H1 (cell line): ENCODE data around the gene CHST8. TPM values are rescaled to one million over a fixed set of nuclear protein-coding genes. Genes with fewer than 3 reads are reported as not detected.

Experiments used
- CTCF ChIA-PET: fragments of 300-600 bp; sonication (Branson Sonifier 250); formaldehyde crosslinking; loops from one replicate; lab custom pipeline; 2021; ENCODE audit not compliant: partially characterized antibody; lab: Charles Lee
- POLR2A ChIA-PET: fragments of 300-600 bp; sonication (Branson Sonifier 250); formaldehyde crosslinking; loops from one replicate; lab custom pipeline; 2021; ENCODE audit warnings: inconsistent platforms; ENCODE audit not compliant: partially characterized antibody; lab: Charles Lee
- DNase-seq, 2 experiments: peaks; one replicate each; pipeline versions ENCODE4 v3.0.0 to v3.0.0-alpha.2; 2010 to 2022; ENCODE audit warnings: low spot score in 2 of 2, low read depth in 1 of 2, mixed read lengths in 1 of 2
- FAIRE-seq: peaks from 2 replicates; lab custom pipeline; 2011; peaks lifted over from hg19 to GRCh38; lab: Jason Lieb, UNC
- H2AFZ ChIP-seq: 2 replicates; pipeline ENCODE4 v1.8.1; 2012; ENCODE audit warnings: low read length, inconsistent platforms
- H2AK5ac ChIP-seq: 2 replicates; pipeline ENCODE4 v1.6.1; 2013; ENCODE audit warnings: low read depth, low read length
- H2BK120ac ChIP-seq: replicated peaks from 2 replicates; pipeline ENCODE3; 2013; ENCODE audit warnings: low read depth, low read length, inconsistent platforms
- H2BK12ac ChIP-seq: 2 replicates; pipeline ENCODE4 v1.6.1; 2013; ENCODE audit warnings: low read depth, low read length
- H2BK15ac ChIP-seq: 2 replicates; pipeline ENCODE4 v1.6.1; 2013; ENCODE audit warnings: low read length
- H2BK20ac ChIP-seq: 2 replicates; pipeline ENCODE4 v1.6.1; 2013; ENCODE audit warnings: low read length
- H2BK5ac ChIP-seq: 2 replicates; pipeline ENCODE4 v1.6.1; 2013; ENCODE audit warnings: low read depth, low read length
- H3K14ac ChIP-seq: 2 replicates; pipeline ENCODE4 v1.6.1; 2013; ENCODE audit warnings: inconsistent platforms; ENCODE audit not compliant: insufficient read length
- H3K18ac ChIP-seq: 2 replicates; pipeline ENCODE4 v1.6.1; 2013; ENCODE audit warnings: low read length; ENCODE audit errors: extremely low read depth
- H3K23ac ChIP-seq: 2 replicates; pipeline ENCODE4 v1.6.1; 2013; ENCODE audit warnings: inconsistent platforms; ENCODE audit not compliant: insufficient read length
- H3K23me2 ChIP-seq: 2 replicates; pipeline ENCODE4 v1.6.1; 2013; ENCODE audit warnings: low read depth, low read length
- H3K27ac ChIP-seq: 2 replicates; pipeline ENCODE4 v1.6.1; 2011; ENCODE audit warnings: low read depth, low read length, inconsistent platforms
- H3K27me3 ChIP-seq, 4 experiments: replicated peaks in 1 of 4; 1 replicate in 1 of 4; 2 replicates in 3 of 4; pipeline versions ENCODE4 v1.6.1 to v1.8.1; 2011 to 2013; ENCODE audit warnings: low read length in 3 of 4, mild to moderate bottlenecking in 3 of 4, inconsistent platforms in 2 of 4, mixed read lengths in 2 of 4, moderate library complexity in 1 of 4; ENCODE audit not compliant: control insufficient read depth in 3 of 4, insufficient read depth in 3 of 4; ENCODE audit errors: extremely low read depth in 1 of 4
- H3K36me3 ChIP-seq, 4 experiments: 2 replicates each; pipeline versions ENCODE4 v1.6.1 to v1.8.1; 2011 to 2013; ENCODE audit warnings: mild to moderate bottlenecking in 4 of 4, low read length in 3 of 4, moderate library complexity in 2 of 4, control low read depth in 1 of 4, inconsistent platforms in 1 of 4; ENCODE audit not compliant: insufficient read depth in 4 of 4, control insufficient read depth in 2 of 4
- H3K4ac ChIP-seq: replicated peaks from 2 replicates; pipeline ENCODE3; 2013; ENCODE audit warnings: low read length, low read depth, mixed read lengths, inconsistent platforms; ENCODE audit not compliant: insufficient read length
- H3K4me1 ChIP-seq, 4 experiments: replicated peaks in 1 of 4; 1 replicate in 1 of 4; 2 replicates in 3 of 4; pipeline versions ENCODE4 v1.6.1 to v1.8.1; 2011 to 2013; ENCODE audit warnings: low read length in 3 of 4, inconsistent platforms in 2 of 4, mixed read lengths in 1 of 4; ENCODE audit not compliant: insufficient read depth in 4 of 4, control insufficient read depth in 3 of 4
- H3K4me2 ChIP-seq, 2 experiments: 2 replicates each; pipeline versions ENCODE4 v1.6.1 to v1.8.1; 2011 to 2013; ENCODE audit warnings: low read depth in 2 of 2, low read length in 2 of 2, control low read depth in 1 of 2, inconsistent platforms in 1 of 2, mild to moderate bottlenecking in 1 of 2; ENCODE audit not compliant: insufficient read depth in 1 of 2
- H3K4me3 ChIP-seq, 4 experiments: fragments of 200-600, 300-600 bp in 1 of 4; sonication (generic), shearing (Covaris generic), sonication (Bioruptor Twin) in 1 of 4; 2 replicates each; pipeline versions ENCODE4 v1.5.1 to v1.8.1; 2011 to 2016; ENCODE audit warnings: low read length in 4 of 4, low read depth in 3 of 4, control low read depth in 2 of 4, inconsistent platforms in 2 of 4, mild to moderate bottlenecking in 2 of 4, mixed read lengths in 1 of 4, moderate library complexity in 1 of 4; ENCODE audit not compliant: insufficient read depth in 2 of 4; ENCODE audit errors: extremely low read depth in 1 of 4
- H3K56ac ChIP-seq: replicated peaks from 2 replicates; pipeline ENCODE3; 2013; ENCODE audit warnings: low read depth, mild to moderate bottlenecking, mixed read lengths, low read length, inconsistent platforms; ENCODE audit not compliant: insufficient read length
- H3K79me1 ChIP-seq: 2 replicates; pipeline ENCODE4 v1.6.1; 2013; ENCODE audit warnings: low read depth, low read length, control low read depth
- H3K79me2 ChIP-seq, 2 experiments: 2 replicates each; pipeline versions ENCODE4 v1.6.1 to v1.8.1; 2012 to 2013; ENCODE audit warnings: low read length in 2 of 2, mild to moderate bottlenecking in 2 of 2, inconsistent platforms in 1 of 2; ENCODE audit not compliant: insufficient read depth in 2 of 2, control insufficient read depth in 1 of 2
- H3K9ac ChIP-seq, 4 experiments: replicated peaks in 1 of 4; 1 replicate in 1 of 4; 2 replicates in 3 of 4; pipeline versions ENCODE4 v1.6.1 to v1.8.1; 2011 to 2013; ENCODE audit warnings: low read depth in 3 of 4, low read length in 3 of 4, control low read depth in 2 of 4, mild to moderate bottlenecking in 2 of 4, moderate library complexity in 2 of 4, inconsistent platforms in 1 of 4; ENCODE audit errors: extremely low read depth in 1 of 4
- H3K9me3 ChIP-seq, 2 experiments: 2 replicates each; pipeline versions ENCODE4 v1.6.1 to v1.8.1; 2012 to 2013; ENCODE audit warnings: mild to moderate bottlenecking in 2 of 2, moderate library complexity in 2 of 2, control low read depth in 1 of 2, inconsistent platforms in 1 of 2, low read depth in 1 of 2, low read length in 1 of 2, mixed read lengths in 1 of 2; ENCODE audit not compliant: insufficient read depth in 2 of 2
- H4K20me1 ChIP-seq, 2 experiments: replicated peaks in 1 of 2; 2 replicates each; pipeline versions ENCODE3 to v1.8.1; 2011 to 2013; ENCODE audit warnings: inconsistent platforms in 2 of 2, low read length in 2 of 2, mild to moderate bottlenecking in 1 of 2; ENCODE audit not compliant: insufficient read depth in 2 of 2, control insufficient read depth in 1 of 2
- H4K5ac ChIP-seq: 2 replicates; pipeline ENCODE4 v1.6.1; 2013; ENCODE audit warnings: low read length, low read depth, mixed read lengths, inconsistent platforms; ENCODE audit not compliant: insufficient read length
- H4K8ac ChIP-seq: 2 replicates; pipeline ENCODE4 v1.8.0; 2013; ENCODE audit warnings: mild to moderate bottlenecking, moderate library complexity, low read length, inconsistent platforms; ENCODE audit not compliant: insufficient read depth; ENCODE audit errors: extremely low read depth
- H4K91ac ChIP-seq: replicated peaks from 2 replicates; pipeline ENCODE3; 2013; ENCODE audit warnings: low read length, mixed read lengths, inconsistent platforms; ENCODE audit not compliant: insufficient read length
- CEBPB ChIP-seq: IDR thresholded peaks from 2 replicates; pipeline ENCODE4 v1.6.1; 2012; ENCODE audit warnings: low read depth, low read length
- EZH2 ChIP-seq: fragments of 200-600 bp; sonication (generic); IDR thresholded peaks from 2 replicates; pipeline ENCODE4 v1.7.1; 2012; ENCODE audit warnings: low read depth, mild to moderate bottlenecking, moderate library complexity, low read length, inconsistent platforms; ENCODE audit not compliant: severe bottlenecking
- PHF8 ChIP-seq: fragments of 200-600 bp; sonication (generic); conservative IDR thresholded peaks from 2 replicates; pipeline ENCODE4 v1.7.1; 2012; ENCODE audit warnings: low read depth, mild to moderate bottlenecking, inconsistent platforms, low read length, moderate library complexity
- SIRT6 ChIP-seq: IDR thresholded peaks from one replicate; pipeline ENCODE4 v1.7.1; 2012; ENCODE audit warnings: low read length, inconsistent platforms
- WGBS, 2 experiments: shearing (Covaris generic) in 1 of 2; methylation state at CpG; one replicate each; pipeline versions ENCODE4 v1.1.6 to v1.1.7; 2013 to 2015; ENCODE audit warnings: low lambda C conversion rate in 2 of 2, mixed read lengths in 2 of 2, inconsistent platforms in 1 of 2, low coverage in 1 of 2, missing lambda C conversion rate in 1 of 2; ENCODE audit not compliant: insufficient replicate concordance in 2 of 2, insufficient coverage in 1 of 2, insufficient read length in 1 of 2; ENCODE audit errors: extremely low coverage in 1 of 2, missing lambda C conversion rate in 1 of 2; 5-methylcytosine and 5-hydroxymethylcytosine counted together
- polyA plus RNA-seq, 7 experiments: library from polyadenylated mRNA; depleted of rRNA in 3 of 7; stranded (reverse) in 5 of 7; unstranded in 2 of 7; fragments of >200 nt in 5 of 7; fragments of 200-250 nt in 2 of 7; gene quantifications; 1 replicate in 5 of 7; 2 replicates in 1 of 7; 4 replicates in 1 of 7; pipeline versions ENCODE4 v1.2.1 to v1.2.3, GENCODE V29; 2011 to 2013; ENCODE audit warnings: missing spikeins in 2 of 7, mixed read lengths in 2 of 7
- total RNA-seq: library from RNA; stranded (reverse); fragmentation: NEBNext Ultra II Directional; extraction: Animal tissue kit (Norgen Biotek cat#: 25700); gene quantifications from 2 replicates; pipeline ENCODE4 v1.2.1, GENCODE V29; 2021

Gene CHST8
- total and polyA plus RNA-seq, 2 of the 8 experiments (the other 6 are each of a cell fraction or from before 2014, with no cell fraction given) = 10.8 to 28.2 TPM

DNA sequence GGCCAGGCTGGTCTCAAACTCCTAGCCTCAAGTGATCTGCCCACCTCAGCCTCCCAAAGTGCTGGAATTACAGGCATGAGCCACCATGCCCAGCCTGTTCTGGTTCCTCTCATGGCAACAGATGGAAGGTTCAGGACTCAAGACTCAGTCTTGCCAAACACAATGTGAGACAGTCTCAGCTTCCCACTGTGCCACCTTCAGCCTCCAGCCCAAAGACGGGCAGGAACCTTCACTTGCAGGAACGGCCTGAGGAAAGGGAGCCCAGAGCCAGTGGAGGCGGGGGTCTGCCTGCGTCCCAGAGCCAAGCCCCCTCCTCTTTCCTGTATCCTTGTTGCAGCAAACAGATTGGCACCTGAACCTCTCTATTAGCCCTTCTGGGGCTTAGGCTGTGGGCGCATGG is 2.9 kb upstream of the CHST8 start:
- Histone ChIP-seq H3K14ac (no peak overlapping the region), H3K23ac (no peak overlapping the region), H3K9ac (no peak overlapping the region), H3K18ac (no peak overlapping the region), H3K4me1 (peaks cover 4 to 13% (median 8%) of the 10 kb centered on the region in 4 experiments), H2BK12ac (no peak overlapping the region), H2AK5ac (no peak overlapping the region), H4K20me1 (peaks cover 2 to 11% of the 10 kb centered on the region in 2 experiments), H2BK15ac (no peak overlapping the region), H3K23me2 (peaks cover 22% of the 10 kb centered on the region; the same call in 1 of the 2 replicates), H3K36me3 (no peaks in the 10 kb centered on the region), H3K56ac (no peak overlapping the region), H3K27me3 (peaks cover 15 to 46% (median 38%) of the 10 kb centered on the region in 4 experiments), H2BK20ac (no peak overlapping the region), H3K79me1 (no peaks in the 10 kb centered on the region), H4K91ac (no peak overlapping the region), H2AFZ (no peak overlapping the region), H4K8ac (no peak overlapping the region)
- no peak for DNase-seq
- no peak for FAIRE-seq
- CTCF ChIA-PET = no interaction called here
- no peak for TF ChIP-seq CEBPB
- no peak for TF ChIP-seq PHF8
- TF ChIP-seq EZH2 = no peak
- no peak for TF ChIP-seq SIRT6
- TF ChIP-seq, all 59 proteins: peak for 0
- H3K9me3 ChIP-seq = no peaks in the 10 kb centered on the region
- no peak overlapping the region for H3K4me2 ChIP-seq
- WGBS, 2 experiments = 92% methylated on average over 3 of the region's 5 CpGs; no CpG with 5 or more reads in 1 of the 2 experiments
- no peak overlapping the region for H3K4me3 ChIP-seq
- no peak overlapping the region for H2BK120ac ChIP-seq
- H3K79me2 ChIP-seq = no peaks in the 10 kb centered on the region
- no peak overlapping the region for H3K4ac ChIP-seq
- H3K27ac ChIP-seq = no peak overlapping the region
- POLR2A ChIA-PET = no interaction called here
- H2BK5ac ChIP-seq = no peak overlapping the region
- H4K5ac ChIP-seq = no peak overlapping the region
